ENCODE data around the gene TFRC. TPM values are rescaled to one million over a fixed set of nuclear protein-coding genes. Genes with fewer than 3 reads are reported as not detected.

TFRC gene
- total and polyA plus RNA-seq, 2 experiments from 2014 or later = 136 to 278 TPM

DNA sequence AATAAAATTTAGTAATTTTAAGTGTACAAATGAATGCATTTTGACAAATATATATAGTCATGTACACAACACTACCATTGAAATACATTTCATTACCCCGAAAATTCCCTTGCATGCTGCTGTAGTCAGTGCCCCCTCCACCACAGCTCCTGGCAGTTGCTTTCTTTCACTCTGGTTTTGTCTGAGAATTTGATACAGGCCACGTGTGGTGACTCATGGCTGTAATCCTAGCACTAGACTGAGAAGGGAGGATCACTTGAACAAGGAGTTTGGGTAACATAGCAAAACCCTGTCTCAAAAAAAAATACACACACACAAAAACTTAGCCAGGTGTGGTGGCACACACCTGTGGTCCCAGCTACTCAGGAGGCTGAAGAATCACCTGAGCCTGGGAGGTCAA, 65.4 kb downstream of the TFRC start:
- Histone ChIP-seq H3K9me2 (replicated peaks; ENCODE audit: insufficient read depth) (no peaks in the 10 kb centered on the region), H3K9me3 (ENCODE audit: low read depth) (no peaks in the 10 kb centered on the region), H3K27me3 (peaks cover 3% of the 10 kb centered on the region), H3K4me2 (no peak overlapping the region), H3K27ac (no peak overlapping the region), H3K4me1 (ENCODE audit: insufficient read depth) (no peaks in the 10 kb centered on the region), H3K36me3 (replicated peaks; ENCODE audit: insufficient read depth, low read depth) (no peaks in the 10 kb centered on the region), H2AFZ (no peak overlapping the region), H4K20me1 (ENCODE audit: insufficient read depth, poor library complexity, severe bottlenecking) (no peaks in the 10 kb centered on the region), H3K79me2 (no peaks in the 10 kb centered on the region), H3K4me3 (no peak overlapping the region)
- WGBS (ENCODE audit: low lambda C conversion rate, missing lambda C conversion rate) = 48% methylated on average over 2 of the region's 2 CpGs
- TF ChIP-seq EZH2 (IDR thresholded peaks at IDR 0.05; ENCODE audit: borderline replicate concordance) (no peak), EZH2phosphoT487 (IDR thresholded peaks at IDR 0.05; ENCODE audit: low read depth, severe bottlenecking, unreplicated experiment) (no peak)
- TF ChIP-seq, protein P1, sequence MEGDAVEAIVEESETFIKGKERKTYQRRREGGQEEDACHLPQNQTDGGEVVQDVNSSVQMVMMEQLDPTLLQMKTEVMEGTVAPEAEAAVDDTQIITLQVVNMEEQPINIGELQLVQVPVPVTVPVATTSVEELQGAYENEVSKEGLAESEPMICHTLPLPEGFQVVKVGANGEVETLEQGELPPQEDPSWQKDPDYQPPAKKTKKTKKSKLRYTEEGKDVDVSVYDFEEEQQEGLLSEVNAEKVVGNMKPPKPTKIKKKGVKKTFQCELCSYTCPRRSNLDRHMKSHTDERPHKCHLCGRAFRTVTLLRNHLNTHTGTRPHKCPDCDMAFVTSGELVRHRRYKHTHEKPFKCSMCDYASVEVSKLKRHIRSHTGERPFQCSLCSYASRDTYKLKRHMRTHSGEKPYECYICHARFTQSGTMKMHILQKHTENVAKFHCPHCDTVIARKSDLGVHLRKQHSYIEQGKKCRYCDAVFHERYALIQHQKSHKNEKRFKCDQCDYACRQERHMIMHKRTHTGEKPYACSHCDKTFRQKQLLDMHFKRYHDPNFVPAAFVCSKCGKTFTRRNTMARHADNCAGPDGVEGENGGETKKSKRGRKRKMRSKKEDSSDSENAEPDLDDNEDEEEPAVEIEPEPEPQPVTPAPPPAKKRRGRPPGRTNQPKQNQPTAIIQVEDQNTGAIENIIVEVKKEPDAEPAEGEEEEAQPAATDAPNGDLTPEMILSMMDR (IDR thresholded peaks at IDR 0.05; ENCODE audit: poor library complexity) = no peak
- DNase-seq (ENCODE audit: low spot score) = no peak

DNA sequence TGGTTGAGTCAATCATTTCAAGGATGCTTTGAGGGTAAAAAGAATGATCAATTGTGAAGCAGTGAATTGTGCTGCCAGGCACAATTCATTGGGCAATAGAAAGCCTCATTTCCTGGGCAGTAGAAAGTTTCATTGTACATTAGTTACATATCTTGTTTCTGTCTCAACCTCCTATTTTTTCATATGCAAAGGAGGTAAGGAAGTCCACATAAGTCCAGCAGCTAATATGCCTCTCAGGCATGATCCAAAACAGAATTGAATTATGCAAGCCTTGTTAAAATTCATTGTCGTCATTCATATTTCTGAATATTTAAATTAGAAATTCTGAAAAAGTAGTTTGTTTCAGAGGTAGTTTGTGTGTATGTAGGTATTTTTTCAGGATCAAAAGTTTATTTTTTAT, 65.8 kb downstream of the TFRC start:
- Histone ChIP-seq H2AFZ (no peak overlapping the region), H3K4me2 (no peak overlapping the region), H3K4me3 (no peak overlapping the region), H3K9me3 (ENCODE audit: low read depth) (no peaks in the 10 kb centered on the region), H3K27ac (no peak overlapping the region), H3K27me3 (peaks cover under 1% of the 10 kb centered on the region), H3K9me2 (replicated peaks; ENCODE audit: insufficient read depth) (no peaks in the 10 kb centered on the region), H3K4me1 (ENCODE audit: insufficient read depth) (no peaks in the 10 kb centered on the region), H3K79me2 (no peaks in the 10 kb centered on the region), H4K20me1 (ENCODE audit: insufficient read depth, poor library complexity, severe bottlenecking) (no peaks in the 10 kb centered on the region), H3K36me3 (replicated peaks; ENCODE audit: insufficient read depth, low read depth) (no peaks in the 10 kb centered on the region)
- 97% methylated on average over 1 of the region's 1 CpG for WGBS (ENCODE audit: low lambda C conversion rate, missing lambda C conversion rate)
- no peak for TF ChIP-seq EZH2phosphoT487 (IDR thresholded peaks at IDR 0.05; ENCODE audit: low read depth, severe bottlenecking, unreplicated experiment)
- TF ChIP-seq, protein P1 (IDR thresholded peaks at IDR 0.05; ENCODE audit: poor library complexity) = no peak
- TF ChIP-seq EZH2 (IDR thresholded peaks at IDR 0.05; ENCODE audit: borderline replicate concordance) = no peak
- no peak for DNase-seq (ENCODE audit: low spot score)

DNA sequence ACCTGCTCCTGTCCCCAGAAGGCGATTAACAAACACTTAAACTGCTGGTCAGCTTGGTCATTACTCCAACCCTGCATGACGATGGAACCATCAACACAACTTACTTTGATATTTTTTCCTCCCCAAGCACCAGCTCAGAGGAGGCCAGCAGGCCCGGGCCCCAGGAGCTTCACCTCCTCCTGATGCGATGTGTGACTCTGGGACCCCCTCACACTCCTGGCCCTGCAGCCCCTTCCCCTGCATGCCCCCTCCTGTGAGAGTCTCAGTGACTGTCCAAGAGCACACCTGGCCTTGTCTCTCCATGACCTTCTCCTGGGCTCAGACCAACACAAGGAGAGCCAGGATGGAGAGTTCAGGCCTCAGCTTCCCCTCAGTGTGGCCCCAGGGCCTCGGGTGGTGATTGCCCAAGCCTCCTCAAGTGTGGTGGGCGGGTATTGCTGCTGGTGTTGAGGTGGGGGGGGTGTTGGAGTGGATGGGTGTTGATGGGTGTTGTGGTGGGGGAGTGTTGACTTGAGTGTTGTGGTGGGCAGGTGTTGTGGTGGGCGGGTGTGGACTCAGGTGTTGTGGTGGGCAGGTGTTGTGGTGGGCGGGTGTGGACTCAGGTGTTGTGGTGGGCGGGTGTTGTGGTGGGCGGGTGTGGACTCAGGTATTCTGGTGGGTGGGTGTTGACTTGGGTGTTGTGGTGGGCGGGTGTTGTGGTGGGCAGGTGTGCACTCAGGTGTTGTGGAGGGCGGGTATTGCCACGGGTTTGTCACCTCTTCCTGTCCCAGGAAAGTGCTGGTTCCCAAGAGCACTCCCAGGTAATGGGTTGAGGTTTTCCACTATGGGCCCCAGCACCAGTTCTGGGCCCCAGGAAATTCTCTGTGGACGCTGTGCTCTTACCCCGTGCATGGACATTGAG, 68.1 kb downstream of the TFRC start:
- no peaks in the 10 kb centered on the region for H3K27me3 ChIP-seq
- no peaks in the 10 kb centered on the region for H3K9me3 ChIP-seq (ENCODE audit: low read depth)
- TF ChIP-seq, protein P1 (IDR thresholded peaks at IDR 0.05; ENCODE audit: poor library complexity) = no peak
- TF ChIP-seq EZH2phosphoT487 (IDR thresholded peaks at IDR 0.05; ENCODE audit: low read depth, severe bottlenecking, unreplicated experiment) = no peak
- TF ChIP-seq EZH2 (IDR thresholded peaks at IDR 0.05; ENCODE audit: borderline replicate concordance) = no peak
- H4K20me1 ChIP-seq (ENCODE audit: insufficient read depth, poor library complexity, severe bottlenecking) = no peaks in the 10 kb centered on the region
- no peak overlapping the region for H3K27ac ChIP-seq
- H3K36me3 ChIP-seq (replicated peaks; ENCODE audit: insufficient read depth, low read depth) = no peaks in the 10 kb centered on the region
- DNase-seq (ENCODE audit: low spot score) = no peak
- no peak overlapping the region for H2AFZ ChIP-seq
- no peaks in the 10 kb centered on the region for H3K79me2 ChIP-seq
- H3K9me2 ChIP-seq (replicated peaks; ENCODE audit: insufficient read depth) = no peaks in the 10 kb centered on the region
- no peaks in the 10 kb centered on the region for H3K4me1 ChIP-seq (ENCODE audit: insufficient read depth)
- WGBS (ENCODE audit: low lambda C conversion rate, missing lambda C conversion rate) = 88% methylated on average over 8 of the region's 15 CpGs
- no peak overlapping the region for H3K4me3 ChIP-seq
- H3K4me2 ChIP-seq = no peak overlapping the region

Measured in hepatocyte (in vitro differentiated cells).